ENCODE data around the gene EHF. TPM values are rescaled to one million over a fixed set of nuclear protein-coding genes. Genes with fewer than 3 reads are reported as not detected.

EHF gene
- total RNA-seq, 2 donors from 2014 or later: 289 to 316 TPM

DNA sequence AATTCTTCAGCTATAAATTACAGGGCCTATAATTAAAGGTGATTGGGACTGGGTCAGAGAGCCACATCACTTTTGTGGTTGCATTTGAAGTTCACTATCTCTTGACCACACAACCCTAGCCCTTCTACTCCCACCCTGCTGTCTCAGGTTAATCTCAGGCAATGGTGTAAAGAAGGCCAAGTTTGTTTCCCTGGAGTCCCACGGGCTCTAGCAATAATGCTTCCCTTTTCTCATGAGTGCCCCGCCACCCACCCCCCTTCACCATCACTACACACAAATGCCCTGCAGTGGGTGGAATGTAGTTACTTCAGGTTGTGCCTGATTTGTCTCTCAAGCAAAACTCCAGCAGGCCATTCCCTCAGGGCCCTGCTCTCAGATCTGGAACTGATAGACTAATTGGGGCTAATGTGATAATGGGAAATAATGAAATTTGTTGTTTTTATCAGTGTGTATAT is 1.8 kb upstream of the EHF start:
- Histone ChIP-seq H3K9me3 (no peaks in the 10 kb centered on the region), H3K27me3 (no peaks in the 10 kb centered on the region), H3K27ac (no peak overlapping the region), H3K9ac (ENCODE audit: low read depth in 2 of 2, low read length in 2 of 2) (no peak overlapping the region), H3K4me3 (no peak overlapping the region), H3K36me3 (no peaks in the 10 kb centered on the region), H3K4me1 (no peaks in the 10 kb centered on the region)
- DNase-seq: no peak
- TF ChIP-seq, protein P1, sequence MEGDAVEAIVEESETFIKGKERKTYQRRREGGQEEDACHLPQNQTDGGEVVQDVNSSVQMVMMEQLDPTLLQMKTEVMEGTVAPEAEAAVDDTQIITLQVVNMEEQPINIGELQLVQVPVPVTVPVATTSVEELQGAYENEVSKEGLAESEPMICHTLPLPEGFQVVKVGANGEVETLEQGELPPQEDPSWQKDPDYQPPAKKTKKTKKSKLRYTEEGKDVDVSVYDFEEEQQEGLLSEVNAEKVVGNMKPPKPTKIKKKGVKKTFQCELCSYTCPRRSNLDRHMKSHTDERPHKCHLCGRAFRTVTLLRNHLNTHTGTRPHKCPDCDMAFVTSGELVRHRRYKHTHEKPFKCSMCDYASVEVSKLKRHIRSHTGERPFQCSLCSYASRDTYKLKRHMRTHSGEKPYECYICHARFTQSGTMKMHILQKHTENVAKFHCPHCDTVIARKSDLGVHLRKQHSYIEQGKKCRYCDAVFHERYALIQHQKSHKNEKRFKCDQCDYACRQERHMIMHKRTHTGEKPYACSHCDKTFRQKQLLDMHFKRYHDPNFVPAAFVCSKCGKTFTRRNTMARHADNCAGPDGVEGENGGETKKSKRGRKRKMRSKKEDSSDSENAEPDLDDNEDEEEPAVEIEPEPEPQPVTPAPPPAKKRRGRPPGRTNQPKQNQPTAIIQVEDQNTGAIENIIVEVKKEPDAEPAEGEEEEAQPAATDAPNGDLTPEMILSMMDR (IDR thresholded peaks at IDR 0.05): no peak
- intact Hi-C loops (cut with DNase I): no loop called here

DNA sequence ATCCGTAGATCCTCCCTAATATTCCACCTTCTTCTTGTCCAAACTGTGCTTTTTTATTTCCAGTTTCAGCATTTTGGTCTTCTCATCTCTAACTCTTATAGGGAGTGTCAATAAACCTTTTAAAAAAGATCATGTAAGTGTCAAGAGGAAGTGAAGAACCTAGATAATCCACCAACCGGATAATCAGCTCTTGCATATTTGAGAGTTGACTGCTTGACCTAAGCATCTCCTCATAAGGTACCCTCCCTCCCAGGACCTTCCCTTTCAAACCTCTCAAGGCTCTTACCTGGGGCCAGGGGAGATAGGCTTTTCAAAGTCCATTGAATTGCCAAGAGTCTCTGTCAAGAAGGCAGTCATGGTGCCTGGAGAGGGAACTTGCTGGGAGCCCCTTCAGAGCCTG is 691 bp upstream of the EHF start:
- Histone ChIP-seq H3K27ac (peak overlapping the region; percentile 71), H3K4me3 (peak overlapping the region; percentile 43), H3K4me1 (no peaks in the 10 kb centered on the region), H3K27me3 (no peaks in the 10 kb centered on the region), H3K9ac (ENCODE audit: low read depth in 2 of 2, low read length in 2 of 2) (peak overlapping the region in 1 of 2 donors; percentile 93), H3K9me3 (no peaks in the 10 kb centered on the region), H3K36me3 (no peaks in the 10 kb centered on the region)
- intact Hi-C loops (cut with DNase I): no loop called here
- TF ChIP-seq, protein P1 (IDR thresholded peaks at IDR 0.05): no peak
- DNase-seq: no peak

DNA sequence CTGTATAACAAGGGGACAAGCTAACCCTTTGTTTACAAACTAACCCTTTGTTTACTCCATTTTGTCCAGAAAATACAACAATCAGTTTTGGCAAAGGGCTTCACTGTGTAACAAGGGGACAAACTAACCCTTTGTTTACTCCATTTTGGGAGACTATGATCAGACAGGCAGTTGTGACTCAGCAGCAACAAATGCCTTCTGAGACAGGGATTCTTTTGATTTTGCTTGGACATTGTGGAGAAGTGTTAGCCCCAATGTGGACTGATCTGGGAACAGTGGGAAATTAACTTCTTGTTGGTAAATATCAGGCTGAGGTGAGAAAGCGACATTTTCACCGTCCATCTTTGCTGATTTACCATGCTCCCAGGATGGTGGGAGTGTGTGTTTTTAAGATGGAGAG is 983 bp downstream of the EHF start:
- Histone ChIP-seq H3K27me3 (no peaks in the 10 kb centered on the region), H3K27ac (peak overlapping the region; percentile 71), H3K4me3 (peak overlapping the region; percentile 43), H3K4me1 (no peaks in the 10 kb centered on the region), H3K9me3 (no peaks in the 10 kb centered on the region), H3K36me3 (no peaks in the 10 kb centered on the region), H3K9ac (ENCODE audit: low read depth in 2 of 2, low read length in 2 of 2) (peak overlapping the region; percentile 56 to 93)
- intact Hi-C loops (cut with DNase I): no loop called here
- TF ChIP-seq, protein P1 (IDR thresholded peaks at IDR 0.05): no peak
- DNase-seq: no peak

DNA sequence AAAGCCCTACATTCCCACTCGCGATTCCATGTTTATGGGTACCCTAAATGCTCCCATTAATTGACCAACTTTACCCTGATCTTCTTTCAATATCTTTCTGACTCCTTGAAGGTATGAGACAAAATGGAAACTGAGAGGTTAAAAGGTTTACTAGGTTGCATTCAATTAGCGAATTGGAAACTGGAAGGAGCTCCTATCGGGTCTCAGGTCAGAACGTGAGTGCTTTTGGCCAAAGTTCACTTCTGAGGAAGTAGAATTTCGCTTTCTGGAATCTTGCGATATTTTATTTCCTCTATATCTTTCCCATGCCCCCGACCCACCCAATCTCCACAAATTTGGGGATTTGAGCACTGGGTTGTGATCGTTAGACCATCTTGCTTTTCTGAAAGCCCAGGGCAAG is 2.6 kb downstream of the EHF start:
- TF ChIP-seq, protein P1 (IDR thresholded peaks at IDR 0.05): no peak
- intact Hi-C loops (cut with DNase I): no loop called here
- H3K36me3 ChIP-seq: no peaks in the 10 kb centered on the region

DNA sequence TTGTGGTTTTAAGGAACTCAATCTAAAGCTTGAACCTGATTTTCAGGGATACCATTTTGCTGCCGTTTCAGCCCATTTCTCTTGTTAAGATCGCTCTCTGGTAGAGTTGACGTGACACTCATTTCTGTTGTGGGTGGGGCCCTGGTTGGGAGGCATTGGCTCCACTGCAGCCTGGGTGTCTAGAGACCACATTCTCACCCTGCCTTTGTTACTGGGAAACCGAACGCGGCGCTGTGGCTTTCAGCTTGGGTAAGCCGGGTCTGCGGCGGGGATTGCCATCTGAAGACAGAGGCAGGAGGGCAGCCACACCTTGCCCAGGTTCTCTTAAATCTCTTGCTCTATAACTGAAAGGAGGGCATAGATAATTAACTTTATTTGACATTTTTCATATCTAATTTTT is 3.2 kb downstream of the EHF start:
- no peaks in the 10 kb centered on the region for H3K4me1 ChIP-seq
- peak overlapping the region; percentile 71 for H3K27ac ChIP-seq
- DNase-seq: peak; percentile 80
- H3K27me3 ChIP-seq: no peaks in the 10 kb centered on the region
- peak overlapping the region; percentile 48 to 93 for H3K9ac ChIP-seq (ENCODE audit: low read depth in 2 of 2, low read length in 2 of 2)
- peak overlapping the region; percentile 43 for H3K4me3 ChIP-seq
- no peaks in the 10 kb centered on the region for H3K36me3 ChIP-seq
- H3K9me3 ChIP-seq: no peaks in the 10 kb centered on the region
- intact Hi-C loops (cut with DNase I): no loop called here
- TF ChIP-seq, protein P1 (IDR thresholded peaks at IDR 0.05): no peak

More for the DNA sequence above, 2.6 kb downstream of the EHF start:
- H3K9me3 ChIP-seq: no peaks in the 10 kb centered on the region
- peak overlapping the region; percentile 71 for H3K27ac ChIP-seq
- H3K27me3 ChIP-seq: no peaks in the 10 kb centered on the region
- peak; percentile 50 for DNase-seq
- no peaks in the 10 kb centered on the region for H3K4me1 ChIP-seq
- H3K9ac ChIP-seq (ENCODE audit: low read depth in 2 of 2, low read length in 2 of 2): peak overlapping the region; percentile 48 to 93
- peak overlapping the region; percentile 43 for H3K4me3 ChIP-seq
